Neuron (in vitro differentiated cells): Measurements from ENCODE around the gene PLCB2.

Experiments used
- H2AFZ ChIP-seq: one replicate; pipeline ENCODE4 v1.6.1; 2013; ENCODE audit warnings: low read depth, mild to moderate bottlenecking, inconsistent platforms, low read length, moderate library complexity
- H3K27me3 ChIP-seq: one replicate; pipeline ENCODE4 v1.6.1; 2013; ENCODE audit warnings: low read length; ENCODE audit not compliant: insufficient read depth
- H3K36me3 ChIP-seq: one replicate; pipeline ENCODE4 v1.6.1; 2013; ENCODE audit warnings: low read length; ENCODE audit not compliant: insufficient read depth
- H3K4me1 ChIP-seq: one replicate; pipeline ENCODE4 v1.6.1; 2013; ENCODE audit warnings: low read length; ENCODE audit not compliant: insufficient read depth
- H3K4me3 ChIP-seq: 2 replicates; pipeline ENCODE4 v1.5.1; 2013; ENCODE audit warnings: mild to moderate bottlenecking, low read length, moderate library complexity
- H3K9me3 ChIP-seq: one replicate; pipeline ENCODE4 v1.6.1; 2013; ENCODE audit warnings: low read length

PLCB2 gene

GRCh38 chr15:40300367-40300766, 7.4 kb downstream of the PLCB2 start:
- no peaks in the 10 kb centered on the region for H3K27me3 ChIP-seq
- H2AFZ ChIP-seq = no peak overlapping the region
- H3K4me3 ChIP-seq = no peak overlapping the region

GRCh38 chr15:40298216-40298935, 9.4 kb downstream of the PLCB2 start:
- peaks cover 25% of the 10 kb centered on the region for H3K4me1 ChIP-seq
- H3K4me3 ChIP-seq = no peak overlapping the region
- no peaks in the 10 kb centered on the region for H3K27me3 ChIP-seq
- no peaks in the 10 kb centered on the region for H3K36me3 ChIP-seq
- H2AFZ ChIP-seq = no peak overlapping the region
- peaks cover 6% of the 10 kb centered on the region for H3K9me3 ChIP-seq

More at GRCh38 chr15:40300367-40300766, 7.4 kb downstream of the PLCB2 start:
- Histone ChIP-seq H3K36me3 (no peaks in the 10 kb centered on the region), H3K4me1 (peaks cover 5% of the 10 kb centered on the region), H3K9me3 (peaks cover 6% of the 10 kb centered on the region)

GRCh38 chr15:40297356-40297755, 10.4 kb downstream of the PLCB2 start:
- Histone ChIP-seq H2AFZ (no peak overlapping the region), H3K27me3 (no peaks in the 10 kb centered on the region), H3K4me3 (no peak overlapping the region), H3K9me3 (peaks cover 6% of the 10 kb centered on the region), H3K36me3 (no peaks in the 10 kb centered on the region), H3K4me1 (peaks cover 34% of the 10 kb centered on the region)

GRCh38 chr15:40296561-40297230, 11.0 kb downstream of the PLCB2 start:
- Histone ChIP-seq H3K9me3 (peaks cover 6% of the 10 kb centered on the region), H3K27me3 (no peaks in the 10 kb centered on the region), H3K36me3 (no peaks in the 10 kb centered on the region), H3K4me1 (peaks cover 34% of the 10 kb centered on the region), H3K4me3 (no peak overlapping the region), H2AFZ (no peak overlapping the region)

- Histone ChIP-seq H3K4me1 (peaks cover 34% of the 10 kb centered on the region), H3K4me3 (no peak overlapping the region), H3K27me3 (no peaks in the 10 kb centered on the region), H3K36me3 (no peaks in the 10 kb centered on the region), H3K9me3 (peaks cover 6% of the 10 kb centered on the region), H2AFZ (no peak overlapping the region)
Measured at GRCh38 chr15:40295877-40296560, 11.7 kb downstream of the PLCB2 start.

- H3K27me3 ChIP-seq = no peaks in the 10 kb centered on the region
- no peaks in the 10 kb centered on the region for H3K36me3 ChIP-seq
- peaks cover 38% of the 10 kb centered on the region for H3K4me1 ChIP-seq
- H3K4me3 ChIP-seq = no peak overlapping the region
- H2AFZ ChIP-seq = no peak overlapping the region
- H3K9me3 ChIP-seq = peaks cover 4% of the 10 kb centered on the region
Measured at GRCh38 chr15:40295297-40295696, 12.4 kb downstream of the PLCB2 start.

- Histone ChIP-seq H3K9me3 (peaks cover 3% of the 10 kb centered on the region), H3K4me1 (peaks cover 40% of the 10 kb centered on the region), H3K36me3 (no peaks in the 10 kb centered on the region), H3K27me3 (no peaks in the 10 kb centered on the region), H2AFZ (no peak overlapping the region), H3K4me3 (no peak overlapping the region)
Measured at GRCh38 chr15:40293905-40294895, 13.5 kb downstream of the PLCB2 start.

GRCh38 chr15:40293006-40293405, 14.7 kb downstream of the PLCB2 start:
- Histone ChIP-seq H2AFZ (no peak overlapping the region), H3K27me3 (no peaks in the 10 kb centered on the region), H3K4me1 (peaks cover 40% of the 10 kb centered on the region), H3K36me3 (no peaks in the 10 kb centered on the region), H3K4me3 (no peak overlapping the region), H3K9me3 (peaks cover 2% of the 10 kb centered on the region)

GRCh38 chr15:40292246-40292645, 15.5 kb downstream of the PLCB2 start:
- H3K36me3 ChIP-seq = no peaks in the 10 kb centered on the region
- H3K9me3 ChIP-seq = peaks cover 2% of the 10 kb centered on the region
- peaks cover 41% of the 10 kb centered on the region for H3K4me1 ChIP-seq
- H3K4me3 ChIP-seq = no peak overlapping the region
- H2AFZ ChIP-seq = no peak overlapping the region
- H3K27me3 ChIP-seq = no peaks in the 10 kb centered on the region

GRCh38 chr15:40290918-40291574, 16.7 kb downstream of the PLCB2 start:
- H3K4me3 ChIP-seq = no peak overlapping the region
- peaks cover 52% of the 10 kb centered on the region for H3K4me1 ChIP-seq
- no peaks in the 10 kb centered on the region for H3K36me3 ChIP-seq
- H3K9me3 ChIP-seq = no peaks in the 10 kb centered on the region
- H2AFZ ChIP-seq = no peak overlapping the region
- H3K27me3 ChIP-seq = no peaks in the 10 kb centered on the region

GRCh38 chr15:40290545-40290917, 17.2 kb downstream of the PLCB2 start:
- Histone ChIP-seq H3K27me3 (no peaks in the 10 kb centered on the region), H3K9me3 (no peaks in the 10 kb centered on the region), H3K36me3 (no peaks in the 10 kb centered on the region), H3K4me1 (peaks cover 54% of the 10 kb centered on the region), H3K4me3 (no peak overlapping the region), H2AFZ (no peak overlapping the region)

GRCh38 chr15:40289140-40289775, 18.5 kb downstream of the PLCB2 start:
- Histone ChIP-seq H3K36me3 (no peaks in the 10 kb centered on the region), H3K9me3 (no peaks in the 10 kb centered on the region), H3K4me1 (peaks cover 50% of the 10 kb centered on the region), H3K27me3 (no peaks in the 10 kb centered on the region), H2AFZ (no peak overlapping the region), H3K4me3 (no peak overlapping the region)
